Coronary artery (tissue), 2 donors: Measurements from ENCODE around the gene CILP2.

Experiments
- DNase-seq: peaks from one replicate; pipeline ENCODE4 v3.0.0-alpha.2; 2017; ENCODE audit warnings: low spot score
- H3K27ac ChIP-seq, 2 donors: fragments of 200-600 bp; sonication (generic); one replicate each; pipeline ENCODE4 v1.5.1; 2016 to 2019
- H3K4me3 ChIP-seq: fragments of 200-600 bp; sonication (generic); 2 replicates; pipeline ENCODE4 v1.5.1; 2016; ENCODE audit warnings: mild to moderate bottlenecking, moderate library complexity
- TF ChIP-seq, protein P1 (sequence below): fragments of 200-600 bp; sonication (generic); IDR thresholded peaks from one replicate; pipeline ENCODE4 v1.5.1; 2019; ENCODE audit warnings: antibody characterized with exemption

The CILP2 gene

DNA sequence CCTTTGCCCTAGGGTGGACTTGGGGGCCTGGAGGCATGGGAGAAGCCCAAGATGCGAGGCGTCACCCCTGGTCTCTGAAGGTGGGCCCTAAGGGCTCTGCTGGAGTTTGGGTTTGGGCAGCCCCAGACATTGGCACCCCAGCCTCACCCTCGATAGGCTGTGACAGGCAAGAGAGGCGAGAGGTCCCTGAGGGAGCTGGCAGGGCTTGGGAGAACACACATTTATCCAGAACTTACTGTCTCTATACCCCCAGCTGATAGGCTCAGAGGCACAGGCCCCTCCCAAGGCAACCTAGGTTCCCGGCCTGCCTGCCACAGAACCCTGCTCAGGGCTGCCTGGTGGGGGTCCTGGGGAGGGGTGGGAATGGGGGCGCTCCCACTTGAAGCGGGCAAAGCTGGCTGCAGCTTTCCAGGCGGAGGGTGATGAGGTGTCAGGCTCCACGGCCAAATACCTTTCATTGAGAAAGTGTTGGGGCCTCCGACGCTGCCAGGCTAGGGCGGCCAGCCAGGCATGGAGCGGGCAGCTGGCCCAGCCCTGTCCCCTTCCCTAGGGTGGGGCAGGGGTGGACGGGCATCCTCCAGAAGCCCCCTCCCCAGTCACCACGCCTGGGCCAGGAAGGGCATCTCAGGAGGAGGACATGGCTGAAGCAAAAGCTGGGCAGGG lies 9.7 kb downstream of the CILP2 start:
- Histone ChIP-seq H3K27ac (no peak overlapping the region), H3K4me3 (no peak overlapping the region)
- TF ChIP-seq, protein P1, sequence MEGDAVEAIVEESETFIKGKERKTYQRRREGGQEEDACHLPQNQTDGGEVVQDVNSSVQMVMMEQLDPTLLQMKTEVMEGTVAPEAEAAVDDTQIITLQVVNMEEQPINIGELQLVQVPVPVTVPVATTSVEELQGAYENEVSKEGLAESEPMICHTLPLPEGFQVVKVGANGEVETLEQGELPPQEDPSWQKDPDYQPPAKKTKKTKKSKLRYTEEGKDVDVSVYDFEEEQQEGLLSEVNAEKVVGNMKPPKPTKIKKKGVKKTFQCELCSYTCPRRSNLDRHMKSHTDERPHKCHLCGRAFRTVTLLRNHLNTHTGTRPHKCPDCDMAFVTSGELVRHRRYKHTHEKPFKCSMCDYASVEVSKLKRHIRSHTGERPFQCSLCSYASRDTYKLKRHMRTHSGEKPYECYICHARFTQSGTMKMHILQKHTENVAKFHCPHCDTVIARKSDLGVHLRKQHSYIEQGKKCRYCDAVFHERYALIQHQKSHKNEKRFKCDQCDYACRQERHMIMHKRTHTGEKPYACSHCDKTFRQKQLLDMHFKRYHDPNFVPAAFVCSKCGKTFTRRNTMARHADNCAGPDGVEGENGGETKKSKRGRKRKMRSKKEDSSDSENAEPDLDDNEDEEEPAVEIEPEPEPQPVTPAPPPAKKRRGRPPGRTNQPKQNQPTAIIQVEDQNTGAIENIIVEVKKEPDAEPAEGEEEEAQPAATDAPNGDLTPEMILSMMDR = no peak
- DNase-seq = no peak

DNA sequence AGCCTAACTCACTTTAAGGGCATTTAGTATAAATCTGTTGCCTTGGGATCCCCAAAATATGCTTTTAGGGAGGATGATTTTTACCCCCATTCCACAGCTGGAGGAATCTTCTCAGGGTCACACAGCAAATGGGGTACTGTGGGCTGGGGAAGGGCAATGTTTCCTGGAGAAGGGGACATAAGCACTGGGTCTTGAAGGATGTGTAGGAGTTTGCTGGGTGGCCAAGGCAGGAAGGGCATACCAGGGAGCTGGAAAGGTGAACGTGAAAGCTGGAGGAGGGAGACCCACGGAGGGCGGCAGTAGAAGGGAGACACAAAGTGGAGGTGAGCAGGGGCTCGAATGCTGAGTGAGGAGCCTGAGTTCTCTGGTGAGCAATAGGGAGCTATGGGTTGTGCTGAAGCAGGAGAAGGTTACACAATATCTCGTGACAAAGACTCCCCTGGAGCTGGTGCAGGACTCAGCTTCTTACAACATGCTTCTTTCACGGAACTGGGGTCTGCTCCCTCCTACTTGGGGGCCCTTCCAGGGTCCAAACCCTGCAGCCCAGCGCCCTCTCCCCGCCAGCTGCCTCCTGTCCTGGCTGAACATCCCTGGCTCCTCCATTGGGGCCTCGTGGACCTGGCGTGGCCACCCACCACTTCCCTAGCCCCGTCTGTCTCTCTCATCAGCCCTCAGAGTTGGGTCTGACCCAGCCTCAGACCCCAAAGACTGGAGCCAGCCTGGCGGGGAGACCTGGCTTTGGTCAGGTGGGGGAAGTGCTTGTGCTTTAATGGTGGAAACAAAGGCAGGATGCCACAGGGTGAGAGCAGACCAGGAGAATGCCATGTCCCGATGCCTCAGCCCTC lies 11.1 kb downstream of the CILP2 start:
- TF ChIP-seq, protein P1 = no peak
- H3K27ac ChIP-seq = no peak overlapping the region
- no peak for DNase-seq
- H3K4me3 ChIP-seq = no peak overlapping the region

DNA sequence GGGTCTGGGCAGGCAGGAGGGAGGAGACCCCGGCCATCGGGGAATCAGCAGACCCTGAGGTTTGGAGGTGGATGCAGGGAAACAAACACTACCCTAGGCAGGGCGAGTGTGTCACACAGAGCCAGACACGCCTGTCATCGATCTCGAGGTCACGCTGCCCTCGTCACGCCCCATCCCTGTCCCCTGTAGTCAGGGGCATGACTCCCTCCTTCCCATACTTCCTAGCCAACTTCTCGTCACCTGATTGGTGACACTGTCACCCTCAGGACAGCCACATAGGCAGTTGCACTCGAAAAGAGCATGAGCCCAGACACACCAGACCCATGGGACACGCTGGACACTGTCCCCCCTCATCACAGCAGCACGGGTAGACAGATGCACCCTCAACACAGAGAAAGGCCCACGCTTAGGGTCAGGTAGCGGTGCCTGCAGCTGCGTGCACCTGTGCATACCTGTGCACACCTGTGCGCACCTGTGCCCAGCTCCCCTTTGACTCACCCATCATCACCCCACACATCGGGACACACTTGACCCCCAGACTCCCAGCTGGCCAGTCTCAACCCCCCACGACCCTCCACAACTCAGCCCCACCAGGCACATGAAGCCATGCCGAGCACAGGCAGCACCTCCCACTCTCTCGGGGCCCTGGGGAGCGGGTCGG lies 11.9 kb downstream of the CILP2 start:
- TF ChIP-seq, protein P1 = no peak
- no peak for DNase-seq
- no peak overlapping the region for H3K27ac ChIP-seq
- no peak overlapping the region for H3K4me3 ChIP-seq

DNA sequence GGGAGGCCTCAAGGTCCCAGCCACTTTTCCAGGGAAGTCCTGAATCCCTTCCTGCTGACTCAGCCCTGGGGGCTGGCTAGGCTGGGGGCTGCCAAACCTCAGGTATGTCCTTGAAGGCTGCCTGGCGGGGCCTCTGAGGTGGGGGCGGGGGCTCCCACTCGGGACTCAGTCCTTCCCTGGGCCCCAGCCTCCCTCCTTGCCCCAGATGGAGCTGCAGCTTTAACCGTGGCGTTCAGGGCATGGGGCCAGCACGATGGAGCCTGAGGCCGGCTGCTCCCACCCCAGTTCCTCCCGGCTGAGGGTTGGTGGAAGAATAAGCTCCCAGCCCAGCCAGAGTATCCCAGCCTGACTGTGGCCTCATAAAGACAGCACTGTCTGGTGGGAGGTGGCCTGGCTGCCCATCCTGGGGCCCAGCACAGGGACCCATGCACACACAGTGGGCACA lies 12.4 kb downstream of the CILP2 start:
- Histone ChIP-seq H3K4me3 (no peak overlapping the region), H3K27ac (no peak overlapping the region)
- DNase-seq = no peak
- TF ChIP-seq, protein P1 = no peak

DNA sequence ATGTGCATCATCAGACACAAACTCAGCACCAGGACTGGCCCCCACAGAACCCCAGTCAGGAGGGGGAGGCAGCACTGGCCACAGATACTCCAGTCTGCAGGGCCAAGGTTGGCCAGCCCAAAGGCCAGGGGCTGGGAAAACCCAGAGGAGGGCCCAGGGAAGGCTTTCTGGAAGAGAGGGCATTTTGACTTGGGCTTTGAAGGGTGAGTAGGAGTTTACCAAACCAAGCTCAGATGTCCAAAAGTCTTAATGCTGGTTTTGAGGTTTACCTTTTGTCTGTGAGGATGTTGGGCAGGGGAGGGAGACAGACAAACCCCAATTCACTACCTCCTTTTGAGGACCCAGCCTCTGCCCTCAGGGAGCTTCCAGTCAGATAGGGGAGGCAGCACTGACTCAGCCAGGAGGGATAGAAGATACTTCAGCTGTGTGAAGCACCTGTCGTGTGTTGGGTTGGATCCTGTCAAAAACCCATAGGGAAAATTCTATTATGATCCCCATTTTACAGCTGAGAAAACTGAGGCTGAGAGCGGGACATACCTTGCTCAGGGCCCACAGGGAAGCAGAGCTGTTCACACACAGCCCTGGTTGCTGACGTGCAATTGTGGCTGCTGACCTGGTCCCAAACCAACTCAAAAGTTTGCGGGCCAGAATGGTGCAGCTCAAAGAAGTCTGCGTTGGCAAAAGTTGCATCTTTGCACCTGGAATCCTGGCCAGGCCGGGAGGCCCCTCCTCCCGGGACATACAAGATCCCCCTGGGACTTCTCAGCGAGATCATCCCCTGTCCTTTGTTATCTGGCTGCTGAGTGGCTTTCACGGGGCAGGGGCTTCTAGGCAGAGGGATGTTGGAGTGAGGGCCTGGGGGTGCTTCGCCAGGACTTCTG lies 13.1 kb downstream of the CILP2 start:
- no peak overlapping the region for H3K27ac ChIP-seq
- no peak for DNase-seq
- TF ChIP-seq, protein P1 = no peak
- H3K4me3 ChIP-seq = no peak overlapping the region

DNA sequence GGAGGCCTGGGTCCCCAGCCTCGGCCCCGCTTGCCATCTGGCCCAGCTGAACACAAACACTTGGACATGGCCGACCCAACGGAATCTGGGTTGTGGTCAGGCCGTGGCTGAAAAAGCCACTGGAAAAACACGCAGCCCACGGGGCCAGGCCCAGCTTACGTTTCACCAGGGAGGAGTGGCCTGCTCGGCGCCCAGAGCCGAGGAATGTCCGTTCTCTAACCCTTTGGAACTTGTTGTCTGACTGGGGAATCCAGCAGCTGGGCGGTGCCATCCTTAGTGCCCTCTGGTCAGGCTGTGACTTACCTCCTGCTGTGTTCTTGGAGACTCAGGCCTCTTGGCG lies 13.8 kb downstream of the CILP2 start:
- Histone ChIP-seq H3K27ac (no peak overlapping the region), H3K4me3 (no peak overlapping the region)
- TF ChIP-seq, protein P1 = no peak
- DNase-seq = no peak
